GM12892 (cell line): ENCODE results near the gene MSL3.

ENCODE experiments used
- POLR2A ChIP-seq: IDR thresholded peaks from 2 replicates; pipeline ENCODE4 v1.6.1; 2011; ENCODE audit warnings: low read depth, low read length, control low read depth
- POLR2AphosphoS5 ChIP-seq: IDR thresholded peaks from 2 replicates; pipeline ENCODE4 v1.6.1; 2011; ENCODE audit warnings: low read depth, low read length, control low read depth
- TAF1 ChIP-seq: IDR thresholded peaks from 2 replicates; pipeline ENCODE4 v1.6.1; 2011; ENCODE audit warnings: low read depth, mild to moderate bottlenecking, control low read depth, low read length, borderline replicate concordance

DNA sequence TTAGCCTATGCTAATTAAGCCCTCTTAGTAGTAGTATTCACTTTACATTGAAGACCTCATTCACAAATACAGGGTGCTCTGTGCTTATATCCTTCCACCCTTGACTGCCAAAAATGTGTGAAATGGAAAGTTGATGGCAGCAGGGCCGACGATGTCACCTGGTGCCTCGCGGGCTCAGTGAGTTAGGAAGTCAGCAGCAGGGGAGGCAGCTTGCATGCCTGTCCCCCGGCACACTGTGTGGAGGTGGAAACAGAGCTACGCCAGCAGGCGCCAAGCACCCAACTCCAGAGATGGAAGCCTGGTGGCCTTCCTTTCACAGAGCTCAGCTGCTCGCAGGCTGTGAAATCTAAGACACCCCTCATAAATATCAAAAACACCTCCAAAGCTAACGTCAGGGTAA lies 8.4 kb downstream of the MSL3 start:
- TF ChIP-seq POLR2A (no peak), POLR2AphosphoS5 (no peak), TAF1 (no peak)
